D341Med (cell line): Measurements from ENCODE around the gene FRS2.

Experiments
- DNase-seq: peaks from one replicate; pipeline ENCODE4 v3.0.0; 2012; ENCODE audit warnings: low spot score

FRS2 gene

DNA sequence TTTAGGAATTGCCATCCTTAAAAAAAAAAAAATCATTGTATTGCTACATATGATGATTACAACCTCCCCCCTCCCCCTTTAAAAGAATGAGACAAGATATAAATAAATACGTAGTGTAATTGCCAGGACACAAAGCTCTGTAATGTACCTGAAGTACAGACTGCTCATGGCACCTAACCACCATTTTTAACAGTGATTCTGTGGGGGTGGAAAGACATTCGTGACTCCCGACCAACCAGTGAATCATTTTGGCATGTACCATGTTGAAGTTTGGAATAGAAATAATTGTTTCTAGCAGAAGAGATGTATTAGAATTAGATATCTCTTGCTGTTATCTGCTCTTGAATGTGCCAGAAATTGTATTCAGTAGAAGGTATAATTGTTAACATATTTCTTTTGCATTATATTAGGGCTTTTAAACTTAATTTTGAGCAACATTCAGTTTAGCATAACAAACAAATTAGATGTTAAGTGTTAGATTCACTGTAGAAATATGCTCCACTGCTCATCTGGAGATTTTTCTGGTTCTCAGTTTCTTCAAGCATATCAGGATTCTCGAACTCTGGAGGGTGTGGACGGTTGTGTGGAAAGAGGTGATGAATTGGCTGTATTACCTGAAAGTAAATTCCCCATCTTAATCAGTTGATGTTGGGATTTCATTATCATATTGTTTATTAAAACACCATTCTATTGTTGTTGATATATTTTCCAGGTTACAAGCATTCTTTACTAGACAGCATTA is 31.1 kb downstream of the FRS2 start:
- no peak for DNase-seq

DNA sequence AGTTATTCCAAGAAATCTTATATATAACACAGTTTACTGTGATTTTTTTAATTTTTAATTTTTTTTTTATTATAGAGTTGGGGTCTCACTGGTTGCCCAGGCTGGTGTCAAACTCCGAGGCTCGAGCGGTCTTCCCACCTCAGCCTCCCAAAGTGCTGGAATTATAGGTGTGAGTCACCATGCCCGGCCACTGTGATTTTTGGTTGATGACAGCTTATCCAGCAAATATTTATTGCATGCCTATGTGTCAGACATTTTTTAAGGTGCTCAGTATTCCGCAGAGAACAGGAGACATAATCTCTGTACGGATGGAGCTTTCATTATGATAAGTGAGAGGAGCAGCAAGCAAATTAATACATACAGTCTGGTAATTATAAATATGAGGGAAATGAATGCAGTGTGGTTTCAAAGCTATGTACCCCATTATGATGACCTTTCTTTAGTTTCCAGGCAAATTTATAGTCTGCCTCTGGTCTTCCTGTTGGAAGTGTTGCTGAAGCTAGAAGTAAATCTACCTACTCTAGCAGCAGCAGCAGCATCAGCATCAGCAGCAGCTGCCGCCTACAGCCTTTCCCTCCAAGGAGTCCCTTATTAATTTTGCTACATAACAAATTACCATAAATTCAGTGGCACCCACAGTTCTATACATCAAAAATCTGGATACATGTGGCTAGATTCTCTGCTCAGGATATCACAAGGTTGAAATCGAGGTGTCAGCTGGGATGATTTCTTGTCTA is 32.3 kb downstream of the FRS2 start:
- no peak for DNase-seq

DNA sequence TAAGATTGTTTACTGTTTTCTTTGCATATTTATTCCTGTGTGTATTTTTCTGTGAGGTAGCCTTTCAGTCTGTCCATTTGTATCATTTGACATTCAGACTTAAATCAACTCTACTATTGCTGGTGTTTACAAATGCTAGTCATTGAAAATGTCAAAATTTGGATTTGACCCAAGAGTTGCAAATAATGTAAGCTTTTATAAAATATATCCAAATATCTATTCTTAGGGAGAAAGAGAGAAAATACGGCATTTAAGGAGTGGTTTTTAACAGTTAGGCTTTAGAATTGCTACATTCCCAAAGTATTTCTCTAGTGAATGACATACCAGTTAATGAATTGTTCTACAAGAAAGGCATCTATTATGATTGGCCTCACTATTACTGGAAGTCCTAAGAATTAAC is 37.9 kb downstream of the FRS2 start:
- no peak for DNase-seq

DNA sequence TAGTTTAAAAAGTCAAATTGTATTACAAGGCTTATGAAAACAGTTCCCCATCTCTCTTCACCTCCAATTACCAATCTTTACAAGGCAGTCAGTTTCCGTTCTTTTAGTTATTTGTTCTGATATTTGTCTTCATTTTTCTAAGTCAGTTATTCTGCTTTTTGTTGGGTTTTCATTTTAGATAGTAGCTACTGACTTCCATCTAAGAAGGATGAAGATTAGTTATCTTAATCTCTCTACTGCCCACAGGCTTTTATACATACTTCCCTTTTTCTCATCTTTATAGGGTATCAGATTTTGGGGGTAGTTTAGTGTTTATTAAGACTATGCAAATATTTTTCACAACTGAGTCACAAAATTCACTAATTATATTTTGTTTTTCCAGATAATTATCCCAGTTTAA is 38.4 kb downstream of the FRS2 start:
- no peak for DNase-seq

DNA sequence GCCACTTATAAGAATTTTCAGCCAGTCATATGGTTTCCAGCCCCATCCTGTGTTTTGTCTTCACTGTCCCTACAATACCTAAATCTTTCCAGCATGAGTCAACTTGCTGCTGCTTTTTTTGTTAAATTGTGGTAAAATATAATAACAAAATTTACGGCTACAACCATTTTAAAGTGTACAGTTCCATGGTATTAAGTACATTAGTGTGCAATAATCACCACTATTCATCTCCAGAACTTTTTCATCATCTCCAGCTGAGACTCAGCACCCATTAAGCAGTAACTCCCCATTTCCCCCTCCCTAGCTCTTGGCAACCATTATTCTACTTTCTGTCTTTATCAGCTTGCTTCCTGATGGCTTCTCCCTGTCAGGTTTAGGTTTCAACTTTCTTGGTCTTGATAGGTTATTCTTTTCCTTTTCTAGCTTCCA is 39.1 kb downstream of the FRS2 start:
- DNase-seq = no peak

DNA sequence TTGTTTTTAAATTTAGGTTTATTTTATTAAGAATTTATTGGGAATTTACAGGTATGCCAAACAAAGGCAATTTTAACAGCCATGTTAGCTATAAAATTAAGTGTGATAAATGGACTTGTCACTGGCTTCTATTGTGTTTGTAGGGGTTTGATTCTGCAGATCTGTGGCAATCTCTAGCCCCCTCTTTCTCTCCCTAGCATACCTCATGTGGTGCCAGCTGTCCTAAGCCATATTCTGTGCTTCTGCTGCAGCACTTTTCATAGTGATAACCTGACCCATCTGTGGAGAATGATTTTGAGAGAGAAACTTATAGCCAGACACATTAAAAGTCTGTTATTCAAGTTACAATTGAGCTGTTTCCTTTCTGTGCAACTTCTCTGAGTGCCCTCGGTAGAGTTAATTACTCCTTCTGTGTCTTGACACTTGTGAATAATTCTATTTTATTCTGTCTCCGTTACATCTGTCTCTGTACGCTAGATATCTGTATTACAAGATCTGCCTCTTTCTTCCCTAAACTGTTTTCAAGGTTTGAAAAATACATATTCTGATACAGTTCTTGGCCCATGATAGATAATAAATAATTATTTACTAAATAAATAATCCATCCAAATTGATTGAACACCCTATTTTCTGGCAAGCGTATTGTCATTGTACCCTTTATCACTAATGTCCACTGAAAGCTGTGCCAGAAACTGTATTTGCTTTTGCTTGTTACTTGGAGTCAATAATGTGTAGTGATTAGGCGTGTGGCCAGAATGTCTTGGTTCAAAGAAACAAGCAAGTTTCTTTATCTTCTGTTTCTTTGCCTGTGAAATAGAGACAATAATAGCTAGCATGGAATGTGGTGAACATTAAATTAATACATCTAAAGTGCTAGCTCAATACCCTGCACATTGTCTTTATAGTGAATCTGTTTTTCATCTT is 40.0 kb downstream of the FRS2 start:
- DNase-seq = no peak

DNA sequence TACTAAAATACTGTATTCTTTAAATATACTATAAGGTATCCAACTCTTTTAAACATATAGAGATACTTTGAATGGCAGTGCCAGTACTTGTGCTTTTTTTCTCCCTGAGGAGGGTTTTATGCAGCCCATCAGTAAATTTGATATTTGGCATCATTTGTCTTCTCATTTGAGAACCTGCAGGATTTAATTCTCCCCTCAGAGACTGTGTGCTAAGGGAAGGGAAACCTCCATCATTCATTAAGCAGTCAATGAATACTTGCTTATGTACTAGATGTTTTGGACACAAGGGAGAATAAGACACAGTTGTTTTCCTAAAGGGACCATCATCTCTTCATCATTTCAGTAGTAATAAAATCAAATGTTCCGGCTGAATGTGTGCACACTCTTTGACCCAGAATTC is 40.8 kb downstream of the FRS2 start:
- DNase-seq = no peak

DNA sequence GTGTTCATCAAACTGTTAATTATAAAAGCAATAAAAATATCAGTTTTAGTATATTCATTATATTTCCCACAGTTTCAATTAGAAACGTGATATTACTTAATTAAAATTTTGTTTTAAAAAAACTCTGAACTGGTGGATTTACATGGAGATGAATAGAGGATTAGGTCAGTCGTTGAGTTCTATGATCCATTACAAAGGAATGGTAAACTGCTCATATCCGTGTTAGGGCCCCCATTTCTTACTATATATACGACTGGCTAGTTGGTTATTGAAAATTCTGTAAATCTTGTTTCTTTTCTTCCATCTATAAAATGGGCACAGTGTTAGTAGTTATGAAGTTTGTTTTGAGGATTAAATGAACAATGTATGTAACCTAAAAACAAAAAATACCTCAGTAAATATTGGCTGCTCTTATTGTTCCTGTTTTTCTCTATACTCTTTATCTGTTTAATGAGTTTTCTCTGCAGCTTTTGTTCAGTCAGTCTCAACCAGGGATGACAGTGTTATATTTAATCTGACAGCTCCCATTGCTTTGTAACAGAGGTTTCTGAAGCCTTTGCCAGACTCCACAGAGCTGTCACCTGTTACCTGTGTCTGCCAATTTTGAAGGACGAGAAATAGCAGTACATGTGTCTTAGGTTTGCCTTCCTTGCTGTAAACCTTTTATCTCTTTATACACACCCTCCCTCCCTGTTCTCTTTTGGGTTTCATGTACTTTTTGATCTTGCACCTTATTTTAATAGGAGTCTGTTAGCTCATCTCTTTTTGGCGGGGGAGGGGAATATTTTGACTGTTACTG is 41.5 kb downstream of the FRS2 start:
- no peak for DNase-seq

DNA sequence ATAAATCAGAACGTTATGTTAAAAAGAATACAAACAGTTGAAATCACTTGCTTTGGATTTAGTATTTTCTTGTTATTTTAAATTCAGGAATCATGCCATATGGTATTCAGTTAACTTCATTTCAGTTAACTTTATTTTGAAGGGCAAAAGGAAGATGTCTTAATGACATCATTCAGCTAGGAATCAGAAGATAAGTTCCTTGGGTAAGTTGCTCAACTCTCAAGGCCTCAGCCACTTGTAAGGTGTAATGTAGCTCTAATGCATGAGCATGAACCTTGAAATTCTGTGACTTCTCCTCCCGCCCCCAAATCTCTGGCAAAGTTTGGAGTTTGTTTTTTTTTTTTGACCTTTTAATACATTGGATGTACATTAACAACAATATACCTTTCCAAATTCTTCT is 42.6 kb downstream of the FRS2 start:
- no peak for DNase-seq

DNA sequence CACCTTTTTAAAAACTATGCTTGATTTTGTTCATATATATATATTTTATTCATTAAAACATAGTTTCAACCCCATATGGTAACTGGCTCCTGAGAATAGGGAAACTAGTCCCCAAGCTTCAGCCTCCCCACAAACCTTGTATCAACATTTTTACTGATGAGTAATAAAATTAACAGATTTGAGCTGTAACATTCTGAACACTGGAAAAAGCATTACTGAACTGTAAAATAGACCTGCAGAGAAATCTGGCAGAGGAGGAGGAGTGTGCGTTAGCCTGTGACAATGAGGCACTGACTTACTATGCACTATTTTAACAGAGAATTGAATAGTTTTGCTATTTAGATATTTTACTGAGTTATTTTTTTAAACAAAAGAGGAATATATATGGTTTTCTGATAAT is 43.1 kb downstream of the FRS2 start:
- DNase-seq = no peak

DNA sequence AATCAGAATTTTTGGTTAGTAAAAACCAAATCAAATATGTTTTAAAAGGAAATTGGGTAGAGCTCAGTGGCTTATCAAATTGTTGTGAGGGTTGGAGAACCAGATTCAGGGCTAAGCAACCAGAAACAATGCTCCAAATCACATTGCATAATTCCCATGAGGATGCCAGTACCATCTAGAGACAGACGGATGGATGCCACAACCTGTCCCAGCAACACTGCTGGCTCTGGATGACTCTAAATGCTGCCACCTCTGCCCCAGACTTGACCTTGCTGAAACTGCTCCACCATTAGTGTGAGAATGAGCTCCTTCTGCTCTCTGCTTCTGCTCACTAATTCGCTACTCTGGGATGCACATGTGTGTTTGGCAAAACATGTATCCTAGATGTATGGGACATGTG is 43.9 kb downstream of the FRS2 start:
- no peak for DNase-seq

DNA sequence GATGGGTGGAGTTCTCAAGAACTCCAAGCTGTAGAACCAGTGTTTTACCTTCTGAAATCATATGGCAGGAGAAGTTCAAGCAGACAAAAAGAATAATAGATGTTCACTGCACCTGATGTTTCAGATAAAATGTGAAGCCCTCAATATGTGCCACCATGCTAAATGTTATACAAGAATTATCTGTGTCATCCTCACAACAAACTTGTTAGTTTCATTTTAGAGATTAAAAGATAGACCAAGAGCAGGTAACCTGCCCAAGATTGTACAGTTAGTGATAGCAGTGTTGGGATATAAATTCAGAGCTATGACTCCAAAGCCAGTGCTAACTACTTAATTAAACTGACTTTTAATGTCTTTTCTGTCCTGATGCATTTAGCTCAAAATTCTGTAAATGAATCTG is 44.7 kb downstream of the FRS2 start:
- no peak for DNase-seq

DNA sequence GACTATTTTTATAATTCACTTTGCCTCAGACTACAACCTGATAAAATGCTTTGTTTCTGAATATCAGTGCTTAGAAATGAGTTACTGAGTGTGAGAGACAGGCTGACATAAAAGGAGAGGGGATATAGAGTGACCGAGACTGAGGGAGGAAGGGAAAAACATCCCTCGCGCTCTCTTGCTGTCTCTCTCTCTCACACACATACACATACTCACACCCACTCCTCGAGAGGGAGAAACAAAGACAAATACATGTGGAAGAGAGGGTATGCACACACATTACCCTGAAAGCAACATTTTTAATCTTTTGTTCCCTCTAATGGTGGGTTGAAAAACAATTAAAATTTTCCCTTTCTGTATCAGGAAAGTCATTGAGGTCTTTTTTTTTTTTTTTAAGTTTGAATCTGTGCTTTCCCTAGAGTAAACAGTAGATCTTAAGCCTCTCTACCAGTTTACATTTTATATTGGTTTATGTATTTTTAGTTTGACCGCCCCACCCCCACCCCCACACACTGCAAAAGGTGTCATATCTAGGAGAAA is 45.3 kb downstream of the FRS2 start:
- DNase-seq = no peak

DNA sequence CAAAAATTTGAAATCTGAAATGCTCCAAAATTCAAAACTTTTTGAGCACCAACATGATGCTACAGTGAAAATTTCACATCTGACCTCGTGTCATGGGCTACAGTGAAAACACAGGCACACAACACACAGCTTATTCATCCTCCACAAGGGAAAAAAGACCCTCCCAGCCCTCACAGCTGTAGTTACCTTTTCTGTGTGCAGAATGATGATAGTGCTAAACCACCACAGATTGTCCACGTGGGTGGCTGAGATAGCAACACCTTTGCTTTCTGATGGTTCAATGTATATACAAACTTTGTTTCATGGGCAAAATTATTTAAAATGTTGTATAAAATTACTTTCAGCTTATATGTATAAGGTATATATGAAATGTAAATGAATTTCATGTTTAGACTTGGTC is 46.8 kb downstream of the FRS2 start:
- DNase-seq = no peak

DNA sequence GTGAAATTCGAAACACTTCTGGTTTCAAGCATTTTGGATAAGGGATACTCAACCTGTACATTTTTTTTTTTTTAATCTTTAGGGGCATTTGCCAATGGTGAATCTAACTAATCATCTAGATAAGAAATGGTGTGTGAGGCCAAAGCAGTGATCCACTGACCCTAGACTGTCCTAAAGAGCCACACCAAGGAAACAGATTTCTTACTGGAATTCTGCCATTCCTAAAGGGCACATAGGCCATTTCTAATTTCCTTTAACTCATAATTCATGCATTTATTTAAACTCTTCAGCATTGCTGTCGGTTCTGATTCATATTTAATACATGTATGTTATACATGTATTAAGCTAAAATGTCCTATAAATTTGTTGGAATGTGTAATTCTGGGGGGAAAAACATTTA is 47.2 kb downstream of the FRS2 start:
- no peak for DNase-seq

DNA sequence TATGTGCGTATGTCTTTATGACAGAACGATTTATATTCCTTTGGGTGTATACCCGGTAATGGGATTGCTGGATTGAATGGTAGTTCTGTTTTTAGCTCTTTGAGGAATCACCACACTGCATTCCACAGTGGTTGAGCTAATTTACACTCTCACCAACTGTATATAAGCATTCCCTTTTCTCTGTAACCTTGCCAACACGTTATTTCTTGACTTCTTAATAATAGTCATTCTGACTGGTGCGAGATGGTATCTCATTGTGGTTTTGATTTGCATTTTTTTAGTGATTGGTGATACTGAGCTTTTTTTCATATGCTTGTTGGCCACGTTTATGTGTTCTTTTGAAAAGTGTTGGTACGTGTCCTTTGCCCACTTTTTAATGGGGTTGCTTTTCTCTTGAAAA is 49.7 kb downstream of the FRS2 start:
- no peak for DNase-seq

DNA sequence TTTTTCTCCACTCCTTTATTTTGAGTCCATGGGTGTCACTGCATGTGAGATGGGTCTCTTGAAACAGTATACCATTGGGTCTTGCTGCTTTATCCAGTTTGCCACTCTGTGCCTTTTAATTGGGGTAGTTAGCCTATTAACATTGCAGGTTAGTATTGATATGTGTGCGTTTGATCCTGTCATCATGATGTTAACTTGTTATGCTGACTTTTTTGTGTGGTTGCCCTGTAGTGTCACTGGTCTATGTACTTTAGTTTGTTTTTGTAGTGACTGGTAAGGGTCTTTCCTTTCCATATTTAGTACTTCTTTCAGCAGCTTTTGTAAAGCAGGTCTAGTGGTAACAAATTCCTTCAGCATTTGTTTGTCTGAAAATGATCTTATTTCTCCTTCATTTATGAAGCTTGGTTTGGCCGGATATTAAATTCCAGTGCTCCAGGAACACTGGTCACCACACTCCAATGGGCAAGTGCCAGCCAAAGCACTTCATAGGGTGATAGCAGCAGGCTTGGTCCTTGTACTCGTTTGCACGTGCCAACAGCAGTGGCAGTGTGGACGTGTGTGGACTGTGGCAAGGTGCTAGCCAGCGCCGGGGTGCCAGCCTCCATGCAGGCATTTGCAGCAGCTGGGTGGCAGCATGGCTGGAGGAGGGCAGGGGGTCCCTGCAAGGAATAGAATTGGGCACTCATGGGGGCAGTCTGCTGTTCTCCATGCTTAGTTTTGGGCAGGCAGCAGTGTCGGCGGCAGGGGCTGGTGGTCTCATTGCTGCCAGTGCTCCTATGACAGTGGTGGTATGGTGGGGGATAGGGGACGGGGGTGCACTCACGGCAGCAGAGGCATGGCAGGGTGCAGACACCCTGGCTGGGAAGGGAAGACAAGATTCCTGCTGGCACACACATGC is 53.5 kb downstream of the FRS2 start:
- DNase-seq = no peak

DNA sequence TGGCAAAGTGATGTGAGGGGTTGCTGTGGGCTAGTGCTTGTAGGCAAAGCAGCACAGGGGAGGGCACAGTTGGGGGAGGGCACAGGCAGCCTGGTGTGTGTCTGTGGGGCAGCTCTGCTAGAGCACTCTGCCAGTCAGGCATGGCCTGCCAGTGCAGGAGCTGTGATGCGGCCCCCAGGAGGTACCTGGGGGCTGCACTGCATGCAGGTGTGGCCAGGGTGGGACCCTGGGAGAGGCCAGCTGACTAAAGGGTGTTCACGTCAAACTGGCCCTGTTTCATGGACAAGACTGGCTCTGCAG is 54.1 kb downstream of the FRS2 start:
- no peak for DNase-seq

DNA sequence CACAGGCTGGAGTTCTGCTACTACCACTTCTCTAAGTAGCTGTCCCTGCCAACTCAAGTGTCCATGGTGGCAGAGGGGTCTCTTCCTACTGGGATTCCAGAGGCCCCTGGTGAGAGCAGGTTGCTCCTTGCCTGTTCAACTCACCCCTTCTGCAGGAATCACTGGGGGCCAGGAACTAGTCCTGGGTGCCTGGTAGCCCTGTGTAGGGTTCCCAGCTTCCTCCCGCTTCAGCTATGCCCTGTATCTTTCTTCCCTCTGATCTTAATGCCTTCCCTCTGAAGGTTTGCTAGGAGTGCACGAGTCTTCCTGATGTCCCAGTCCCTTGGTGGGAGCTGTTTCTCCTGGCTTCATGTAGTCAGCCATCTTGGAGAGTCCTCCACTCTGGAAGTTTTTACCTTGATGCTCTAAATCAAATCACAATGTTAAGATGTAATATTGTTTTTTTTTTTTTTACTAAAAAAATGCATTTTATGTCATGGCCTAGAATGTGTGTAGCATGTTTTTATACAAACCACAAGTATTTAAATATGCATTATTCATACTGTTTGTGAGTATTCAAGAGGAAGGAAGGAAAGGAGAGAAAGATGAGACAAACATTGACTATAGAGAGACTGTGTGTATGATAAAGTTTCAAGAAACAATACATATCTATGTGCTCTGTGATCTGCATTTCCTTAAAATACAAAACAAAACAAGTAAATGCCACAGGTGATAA is 54.7 kb downstream of the FRS2 start:
- no peak for DNase-seq
